Neural progenitor cell (in vitro differentiated cells): ENCODE results near the gene KLRC4. TPM values are rescaled to one million over a fixed set of nuclear protein-coding genes. Genes with fewer than 3 reads are reported as not detected.
"Not testable (repeated sequence)": the region's sequence is repeated elsewhere in the genome, so short reads cannot be mapped to it uniquely, and the experiment has no call there.

Source experiments
- DNase-seq: peaks from one replicate; pipeline ENCODE4 v3.0.0-alpha.2; 2016; ENCODE audit warnings: low spot score
- H2AFZ ChIP-seq: fragments of 200-600 bp; sonication (generic); replicated peaks from 2 replicates; pipeline ENCODE4 v1.6.1; 2016; ENCODE audit warnings: antibody characterized with exemption
- H3F3A ChIP-seq: fragments of 200-600 bp; sonication (generic); 2 replicates; pipeline ENCODE4 v1.6.1; 2016; ENCODE audit warnings: antibody characterized with exemption, low read depth
- H3K27ac ChIP-seq: fragments of 200-600 bp; sonication (generic); 2 replicates; pipeline ENCODE4 v1.5.1; 2016; ENCODE audit warnings: mild to moderate bottlenecking
- H3K27me3 ChIP-seq: fragments of 200-600 bp; sonication (generic); 2 replicates; pipeline ENCODE4 v1.6.1; 2016; ENCODE audit warnings: mild to moderate bottlenecking, moderate library complexity
- H3K36me3 ChIP-seq: fragments of 200-600 bp; sonication (generic); 2 replicates; pipeline ENCODE4 v1.5.1; 2016
- H3K4me1 ChIP-seq: fragments of 200-600 bp; sonication (generic); 2 replicates; pipeline ENCODE4 v1.6.1; 2016; ENCODE audit warnings: mixed run types
- H3K4me2 ChIP-seq: fragments of 200-600 bp; sonication (generic); 2 replicates; pipeline ENCODE4 v1.6.1; 2016
- H3K4me3 ChIP-seq: fragments of 200-600 bp; sonication (generic); 2 replicates; pipeline ENCODE4 v1.5.1; 2016
- H3K79me2 ChIP-seq: fragments of 200-600 bp; sonication (generic); 2 replicates; pipeline ENCODE4 v1.6.1; 2016; ENCODE audit warnings: low read depth
- H3K9ac ChIP-seq: fragments of 200-600 bp; sonication (generic); 2 replicates; pipeline ENCODE4 v1.6.1; 2016
- H3K9me3 ChIP-seq: fragments of 200-600 bp; sonication (generic); 2 replicates; pipeline ENCODE4 v1.5.1; 2016; ENCODE audit warnings: low read depth
- H4K20me1 ChIP-seq: fragments of 200-600 bp; sonication (generic); 2 replicates; pipeline ENCODE4 v1.6.1; 2016; ENCODE audit warnings: low read depth
- H3K27ac Mint-ChIP-seq: 3 replicates; pipeline ENCODE4 v1.8.0; 2021; ENCODE audit warnings: mixed read lengths
- H3K27me3 Mint-ChIP-seq: 2 replicates; pipeline ENCODE4 v1.8.0; 2022; ENCODE audit warnings: low read depth, mild to moderate bottlenecking, inconsistent platforms, moderate library complexity, mixed read lengths; ENCODE audit not compliant: insufficient read depth
- H3K36me3 Mint-ChIP-seq: 3 replicates; pipeline ENCODE4 v1.8.0; 2021; ENCODE audit warnings: mixed read lengths
- H3K4me1 Mint-ChIP-seq: 3 replicates; pipeline ENCODE4 v1.8.0; 2021; ENCODE audit warnings: mixed read lengths
- H3K4me3 Mint-ChIP-seq: 3 replicates; pipeline ENCODE4 v1.8.0; 2021; ENCODE audit warnings: mild to moderate bottlenecking, moderate library complexity, mixed read lengths
- H3K9me3 Mint-ChIP-seq: 3 replicates; pipeline ENCODE4 v1.8.0; 2020; ENCODE audit warnings: mixed read lengths
- CTCF ChIP-seq: fragments of 200-600 bp; sonication (generic); IDR thresholded peaks from 2 replicates; pipeline ENCODE4 v1.5.1; 2017; ENCODE audit warnings: antibody characterized with exemption, mild to moderate bottlenecking
- EZH2 ChIP-seq: fragments of 200-600 bp; sonication (generic); IDR thresholded peaks from 2 replicates; pipeline ENCODE4 v1.6.1; 2017; ENCODE audit warnings: antibody characterized with exemption, mild to moderate bottlenecking, moderate library complexity
- EZH2phosphoT487 ChIP-seq: fragments of 200-600 bp; sonication (generic); IDR thresholded peaks from 2 replicates; pipeline ENCODE4 v1.6.1; 2017; ENCODE audit warnings: antibody characterized with exemption
- total RNA-seq: library from RNA; depleted of rRNA; stranded (reverse); fragments of >200 nt; gene quantifications from 2 replicates; pipeline ENCODE4 v1.2.3, GENCODE V29; 2015; ENCODE audit warnings: low replicate concordance

Gene KLRC4
- total RNA-seq, 1 donor from 2014 or later: not detected

GRCh38 chr12:10385166-10385613 is 24.4 kb downstream of the KLRC4 start:
- Mint-ChIP-seq H3K36me3 (no peaks in the 10 kb centered on the region), H3K4me3 (no peak overlapping the region), H3K4me1 (no peaks in the 10 kb centered on the region), H3K27ac (no peak overlapping the region), H3K27me3 (no peaks in the 10 kb centered on the region), H3K9me3 (no peaks in the 10 kb centered on the region)
- no peak overlapping the region for H3K9ac ChIP-seq
- no peaks in the 10 kb centered on the region for H3K9me3 ChIP-seq
- no peaks in the 10 kb centered on the region for H3F3A ChIP-seq
- H3K27me3 ChIP-seq: no peaks in the 10 kb centered on the region
- H3K27ac ChIP-seq: no peak overlapping the region
- H4K20me1 ChIP-seq: no peaks in the 10 kb centered on the region
- H3K4me2 ChIP-seq: no peak overlapping the region
- no peaks in the 10 kb centered on the region for H3K4me1 ChIP-seq
- no peaks in the 10 kb centered on the region for H3K79me2 ChIP-seq
- TF ChIP-seq EZH2phosphoT487 (no peak), EZH2 (no peak), CTCF (no peak)
- no peaks in the 10 kb centered on the region for H3K36me3 ChIP-seq
- H2AFZ ChIP-seq: no peak overlapping the region
- H3K4me3 ChIP-seq: no peak overlapping the region
- no peak for DNase-seq

DNA sequence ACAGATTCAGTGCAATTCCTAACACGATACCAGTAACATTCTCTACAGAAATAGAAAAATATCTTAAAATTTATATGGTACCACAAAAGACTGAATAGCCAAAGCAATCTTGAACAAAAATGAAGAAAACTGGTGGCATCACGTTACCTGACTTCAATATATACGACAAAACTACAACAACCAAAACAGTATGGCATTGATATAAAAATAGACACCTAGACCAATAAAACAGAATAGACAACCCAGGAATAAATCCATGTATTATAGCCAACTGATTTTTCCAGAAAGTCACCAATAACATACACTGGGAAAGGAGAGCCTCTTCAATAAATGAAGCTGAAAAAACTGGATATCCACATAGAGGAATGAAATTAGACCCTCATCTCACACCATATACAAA is 25.4 kb downstream of the KLRC4 start:
- Histone ChIP-seq H3K4me2 (no peak overlapping the region), H3K4me3 (no peak overlapping the region), H3K36me3 (no peaks in the 10 kb centered on the region), H3K4me1 (no peaks in the 10 kb centered on the region), H2AFZ (no peak overlapping the region), H3F3A (no peaks in the 10 kb centered on the region), H3K27ac (no peak overlapping the region), H3K79me2 (no peaks in the 10 kb centered on the region), H3K9me3 (no peaks in the 10 kb centered on the region), H3K9ac (no peak overlapping the region), H4K20me1 (no peaks in the 10 kb centered on the region), H3K27me3 (no peaks in the 10 kb centered on the region)
- Mint-ChIP-seq H3K27me3 (no peaks in the 10 kb centered on the region), H3K4me1 (no peaks in the 10 kb centered on the region), H3K36me3 (no peaks in the 10 kb centered on the region), H3K9me3 (no peaks in the 10 kb centered on the region), H3K27ac (no peak overlapping the region), H3K4me3 (no peak overlapping the region)
- TF ChIP-seq EZH2 (no peak), CTCF (no peak), EZH2phosphoT487 (no peak)
- no peak for DNase-seq

DNA sequence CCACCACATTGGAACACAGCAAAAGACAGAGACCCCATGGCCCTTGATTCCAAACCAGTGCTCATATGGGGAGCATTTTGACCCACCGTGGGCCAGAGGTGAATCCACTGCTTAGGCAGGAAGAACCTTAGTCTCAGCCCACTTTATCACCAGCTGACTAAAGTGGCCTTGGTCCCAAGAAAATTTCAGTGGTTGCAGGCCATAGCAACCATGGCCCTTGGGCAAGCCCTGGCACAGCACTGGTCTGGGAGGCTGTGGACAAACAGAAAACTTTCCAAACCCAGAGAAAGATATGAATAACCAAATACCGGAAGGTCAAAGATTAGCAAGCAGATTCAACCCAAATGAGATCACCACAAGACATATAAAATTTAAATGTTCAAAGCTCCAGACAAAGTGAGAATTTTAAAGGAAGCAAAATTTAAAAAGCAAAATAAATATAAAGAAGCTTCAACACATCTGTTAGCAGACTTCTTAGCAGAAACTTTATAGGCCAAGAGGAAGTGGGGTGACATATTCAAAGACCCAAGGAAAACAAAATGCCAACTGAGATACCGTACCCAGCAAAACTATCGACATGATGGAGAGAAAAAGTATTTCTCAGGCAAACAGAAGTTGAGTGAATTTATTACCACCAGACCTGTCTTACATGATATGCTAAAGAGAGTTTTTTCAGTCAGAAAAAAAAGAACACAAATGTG is 27.5 kb downstream of the KLRC4 start:
- no peaks in the 10 kb centered on the region for H3K36me3 ChIP-seq
- H3K79me2 ChIP-seq: no peaks in the 10 kb centered on the region
- H3K27ac Mint-ChIP-seq: no peak overlapping the region
- H3K9me3 ChIP-seq: no peaks in the 10 kb centered on the region
- H4K20me1 ChIP-seq: no peaks in the 10 kb centered on the region
- TF ChIP-seq EZH2phosphoT487 (no peak), CTCF (no peak), EZH2 (no peak)
- H3K9ac ChIP-seq: no peak overlapping the region
- H3K27ac ChIP-seq: no peak overlapping the region
- no peak overlapping the region for H3K4me3 Mint-ChIP-seq
- no peak overlapping the region for H2AFZ ChIP-seq
- no peaks in the 10 kb centered on the region for H3K27me3 ChIP-seq
- H3K27me3 Mint-ChIP-seq: no peaks in the 10 kb centered on the region
- H3K9me3 Mint-ChIP-seq: no peaks in the 10 kb centered on the region
- no peaks in the 10 kb centered on the region for H3K4me1 Mint-ChIP-seq
- H3K4me2 ChIP-seq: no peak overlapping the region
- H3K4me1 ChIP-seq: no peaks in the 10 kb centered on the region
- no peaks in the 10 kb centered on the region for H3F3A ChIP-seq
- H3K36me3 Mint-ChIP-seq: no peaks in the 10 kb centered on the region
- no peak overlapping the region for H3K4me3 ChIP-seq
- DNase-seq: no peak

DNA sequence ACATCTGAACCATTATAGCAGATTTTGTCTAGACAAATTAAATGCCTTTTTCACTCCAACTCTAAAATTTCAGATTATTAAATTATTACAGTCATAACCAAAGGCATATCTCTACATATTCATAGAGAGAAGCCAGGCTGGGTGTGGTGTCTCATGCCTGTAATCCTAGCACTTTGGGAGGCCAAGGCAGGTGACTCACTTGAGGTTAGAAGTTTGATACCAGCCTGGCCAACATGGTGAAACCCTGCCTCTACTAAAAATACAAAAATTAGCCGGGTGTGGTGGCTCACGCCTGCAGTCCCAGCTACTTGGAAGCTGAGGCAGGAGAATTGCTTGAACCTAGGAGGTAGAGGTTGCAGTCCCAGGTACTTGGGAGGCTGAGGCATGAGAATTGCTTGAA is 30.8 kb downstream of the KLRC4 start:
- DNase-seq, H3K36me3 Mint-ChIP-seq, H3K27me3 ChIP-seq, H3K4me3 ChIP-seq, H3K9me3 Mint-ChIP-seq, H3K27me3 Mint-ChIP-seq, H3K79me2 ChIP-seq, H3K27ac ChIP-seq, H3K4me2 ChIP-seq, H3K27ac Mint-ChIP-seq, H3K9me3 ChIP-seq, H2AFZ ChIP-seq, H3K4me1 ChIP-seq, H3K9ac ChIP-seq, H3K4me3 Mint-ChIP-seq, H3K4me1 Mint-ChIP-seq, H3F3A ChIP-seq, H3K36me3 ChIP-seq, H4K20me1 ChIP-seq: not testable (repeated sequence)
